Measurements from ENCODE around the gene ACIN1. TPM values are rescaled to one million over a fixed set of nuclear protein-coding genes. Genes with fewer than 3 reads are reported as not detected.

ACIN1 gene
- total and polyA plus RNA-seq, 2 of the 13 experiments (the other 11 are each of a cell fraction or from before 2014, with no cell fraction given): 165 to 183 TPM

GRCh38 chr14:23056145-23056955 lies 38.6 kb downstream of the ACIN1 start (continued):
- TF ChIP-seq FOSL2 (CRISPR knock-in tag; IDR thresholded peaks at IDR 0.05) (peak; percentile 39; the same call in 1 of the 2 replicates), SMARCC2 (IDR thresholded peaks at IDR 0.05) (no peak), YEATS2 (CRISPR knock-in tag; IDR thresholded peaks at IDR 0.05; ENCODE audit: borderline replicate concordance) (peak; percentile 75; the same call in 1 of the 2 replicates), KDM1A (CRISPR knock-in tag; IDR thresholded peaks at IDR 0.05) (peak; percentile 63; the same call in 1 of the 2 replicates), IKZF1 (IDR thresholded peaks at IDR 0.05) (no peak), NONO (IDR thresholded peaks at IDR 0.05) (no peak), NONO (CRISPR knock-in tag; conservative IDR thresholded peaks at IDR 0.05) (peak; percentile 64; the same call in 1 of the 2 replicates), ZNF441 (CRISPR knock-in tag; IDR thresholded peaks at IDR 0.05; ENCODE audit: borderline replicate concordance) (peak; percentile 37; the same call in 1 of the 2 replicates), RFX3 (CRISPR knock-in tag; IDR thresholded peaks at IDR 0.05) (no peak; the same call in 1 of the 2 replicates), CBX5 (CRISPR knock-in tag; IDR thresholded peaks at IDR 0.05; ENCODE audit: borderline replicate concordance) (peak; percentile 91), ZNF17 (CRISPR knock-in tag; IDR thresholded peaks at IDR 0.05) (no peak), ZNF639 (CRISPR knock-in tag; conservative IDR thresholded peaks at IDR 0.05) (peak; percentile 44; the same call in 1 of the 2 replicates), SAP130 (CRISPR knock-in tag; IDR thresholded peaks at IDR 0.05; ENCODE audit: low read depth) (peak; percentile 68), CSRNP2 (CRISPR knock-in tag; conservative IDR thresholded peaks at IDR 0.05; ENCODE audit: low read depth) (no peak), ELK4 (CRISPR knock-in tag; IDR thresholded peaks at IDR 0.05; ENCODE audit: borderline replicate concordance) (no peak), DMAP1 (CRISPR knock-in tag; IDR thresholded peaks at IDR 0.05) (no peak; the same call in 1 of the 2 replicates), LCORL (IDR thresholded peaks at IDR 0.05) (peak; percentile 33; the same call in 1 of the 2 replicates), LCORL (CRISPR knock-in tag; IDR thresholded peaks at IDR 0.05) (no peak; the same call in 1 of the 2 replicates), KDM2A (CRISPR knock-in tag; IDR thresholded peaks at IDR 0.05; ENCODE audit: borderline replicate concordance, low read depth) (peak; percentile 90), ZNF354B (CRISPR knock-in tag; IDR thresholded peaks at IDR 0.05) (0 out of 2 replicates have a peak, but pooled peaks have one; percentile 76), KLF11 (CRISPR knock-in tag; IDR thresholded peaks at IDR 0.05) (0 out of 2 replicates have a peak, but pooled peaks have one; percentile 57), ZNF552 (CRISPR knock-in tag; IDR thresholded peaks at IDR 0.05; ENCODE audit: borderline replicate concordance) (0 out of 2 replicates have a peak, but pooled peaks have one; percentile 25)
- TF ChIP-seq, protein P1, sequence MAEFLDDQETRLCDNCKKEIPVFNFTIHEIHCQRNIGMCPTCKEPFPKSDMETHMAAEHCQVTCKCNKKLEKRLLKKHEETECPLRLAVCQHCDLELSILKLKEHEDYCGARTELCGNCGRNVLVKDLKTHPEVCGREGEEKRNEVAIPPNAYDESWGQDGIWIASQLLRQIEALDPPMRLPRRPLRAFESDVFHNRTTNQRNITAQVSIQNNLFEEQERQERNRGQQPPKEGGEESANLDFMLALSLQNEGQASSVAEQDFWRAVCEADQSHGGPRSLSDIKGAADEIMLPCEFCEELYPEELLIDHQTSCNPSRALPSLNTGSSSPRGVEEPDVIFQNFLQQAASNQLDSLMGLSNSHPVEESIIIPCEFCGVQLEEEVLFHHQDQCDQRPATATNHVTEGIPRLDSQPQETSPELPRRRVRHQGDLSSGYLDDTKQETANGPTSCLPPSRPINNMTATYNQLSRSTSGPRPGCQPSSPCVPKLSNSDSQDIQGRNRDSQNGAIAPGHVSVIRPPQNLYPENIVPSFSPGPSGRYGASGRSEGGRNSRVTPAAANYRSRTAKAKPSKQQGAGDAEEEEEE (CRISPR knock-in tag; IDR thresholded peaks at IDR 0.05; ENCODE audit: borderline replicate concordance): no peak
- TF ChIP-seq, protein P2, sequence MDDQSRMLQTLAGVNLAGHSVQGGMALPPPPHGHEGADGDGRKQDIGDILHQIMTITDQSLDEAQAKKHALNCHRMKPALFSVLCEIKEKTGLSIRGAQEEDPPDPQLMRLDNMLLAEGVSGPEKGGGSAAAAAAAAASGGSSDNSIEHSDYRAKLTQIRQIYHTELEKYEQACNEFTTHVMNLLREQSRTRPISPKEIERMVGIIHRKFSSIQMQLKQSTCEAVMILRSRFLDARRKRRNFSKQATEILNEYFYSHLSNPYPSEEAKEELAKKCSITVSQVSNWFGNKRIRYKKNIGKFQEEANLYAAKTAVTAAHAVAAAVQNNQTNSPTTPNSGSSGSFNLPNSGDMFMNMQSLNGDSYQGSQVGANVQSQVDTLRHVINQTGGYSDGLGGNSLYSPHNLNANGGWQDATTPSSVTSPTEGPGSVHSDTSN (CRISPR knock-in tag; IDR thresholded peaks at IDR 0.05; ENCODE audit: borderline replicate concordance): no peak

Data from HepG2 (cell line).